HepG2 (cell line): ENCODE measurements around the gene CD4. TPM values are rescaled to one million over a fixed set of nuclear protein-coding genes. Genes with fewer than 3 reads are reported as not detected.

Source experiments
- CSRNP1 ChIP-seq: sonication (generic); formaldehyde crosslinking; IDR thresholded peaks from 2 replicates; pipeline ENCODE4 v1.8.1; 2023; ENCODE audit warnings: mild to moderate bottlenecking, missing genetic modification reagents
- FOXA3 ChIP-seq: IDR thresholded peaks from 2 replicates; pipeline ENCODE4 v1.6.1; 2016; ENCODE audit warnings: missing genetic modification reagents, missing compliant biosample characterization
- KMT2B ChIP-seq: IDR thresholded peaks from 2 replicates; pipeline ENCODE4 v1.6.1; 2016; ENCODE audit warnings: missing genetic modification reagents, missing compliant biosample characterization
- NR2F6 ChIP-seq, 2 experiments: IDR thresholded peaks; 2 replicates each; pipeline ENCODE4 v1.6.1; 2016; ENCODE audit warnings: antibody characterized with exemption in 1 of 2, mild to moderate bottlenecking in 1 of 2
- SIX4 ChIP-seq: sonication (generic); formaldehyde crosslinking; IDR thresholded peaks from 2 replicates; pipeline ENCODE4 v1.4.0; 2020; ENCODE audit warnings: missing genetic modification reagents
- SRSF9 ChIP-seq: fragments of 200-400 bp; formaldehyde crosslinking; IDR thresholded peaks from 2 replicates; pipeline ENCODE4 v1.6.1; 2018; ENCODE audit warnings: borderline replicate concordance, mild to moderate bottlenecking, low read depth, low read length; ENCODE audit not compliant: insufficient read depth, poor library complexity, severe bottlenecking
- ZBTB7A ChIP-seq: sonication (generic); formaldehyde crosslinking; IDR thresholded peaks from 2 replicates; pipeline ENCODE4 v1.8.0; 2022; ENCODE audit warnings: mild to moderate bottlenecking, missing genetic modification reagents
- ZNF234 ChIP-seq: sonication (generic); formaldehyde crosslinking; conservative IDR thresholded peaks from 2 replicates; pipeline ENCODE4 v1.5.1; 2020; ENCODE audit warnings: mild to moderate bottlenecking, missing genetic modification reagents
- ZNF407 ChIP-seq: sonication (generic); formaldehyde crosslinking; IDR thresholded peaks from one replicate; pipeline ENCODE4 v1.5.1; 2020; ENCODE audit warnings: mild to moderate bottlenecking, missing genetic modification reagents; ENCODE audit errors: not compliant biosample characterization
- ZNF446 ChIP-seq: sonication (generic); formaldehyde crosslinking; IDR thresholded peaks from 2 replicates; pipeline ENCODE4 v1.5.0; 2020; ENCODE audit warnings: mild to moderate bottlenecking, missing genetic modification reagents
- ZNF644 ChIP-seq: IDR thresholded peaks from 2 replicates; pipeline ENCODE4 v1.6.1; 2016; ENCODE audit warnings: low read depth
- ZNF652 ChIP-seq: IDR thresholded peaks from 2 replicates; pipeline ENCODE4 v1.6.1; 2016; ENCODE audit warnings: low read depth, borderline replicate concordance
- ZNF687 ChIP-seq: sonication (generic); formaldehyde crosslinking; IDR thresholded peaks from 2 replicates; pipeline ENCODE4 v1.5.1; 2020; ENCODE audit warnings: mild to moderate bottlenecking, missing genetic modification reagents, moderate library complexity
- polyA plus RNA-seq, 8 experiments: library from polyadenylated mRNA; depleted of rRNA in 3 of 8; stranded (reverse) in 7 of 8; unstranded in 1 of 8; fragments of >200 nt; fragmentation: Illumina TruSeq in 4 of 8; extraction: Trizol in 4 of 8; gene quantifications; 2 replicates each; pipeline versions ENCODE4 v1.2.1 to v1.2.3, GENCODE V29; 2011 to 2016; ENCODE audit warnings: low read depth in 4 of 8, missing spikeins in 1 of 8, mixed read lengths in 1 of 8; ENCODE audit not compliant: insufficient read depth in 1 of 8
- total RNA-seq, 5 experiments: library from RNA; depleted of rRNA; stranded (reverse); fragments of >200 nt; fragmentation: Illumina TruSeq; extraction: Trizol; gene quantifications; 2 replicates each; pipeline ENCODE4 v1.2.3, GENCODE V29; 2016; ENCODE audit warnings: low read depth in 1 of 5

CD4 gene
- total and polyA plus RNA-seq, 2 of the 13 experiments (the other 11 are each of a cell fraction or from before 2014, with no cell fraction given) = 0.07 to 0.95 TPM

- TF ChIP-seq ZNF446 (CRISPR knock-in tag) (no peak), FOXA3 (CRISPR knock-in tag) (peak; percentile 48), ZNF652 (CRISPR knock-in tag) (peak; percentile 41; the same call in 1 of the 2 replicates), KMT2B (0 out of 2 replicates have a peak, but pooled peaks have one; percentile 44), SRSF9 (no peak), NR2F6 (IDR thresholded peaks at IDR 0.05) (peak; percentile 59), NR2F6 (CRISPR knock-in tag; IDR thresholded peaks at IDR 0.05) (peak; percentile 75), ZNF234 (CRISPR knock-in tag) (no peak), ZNF407 (CRISPR knock-in tag) (no peak), SIX4 (no peak), CSRNP1 (peak; percentile 31; the same call in 1 of the 2 replicates), ZNF687 (CRISPR knock-in tag) (peak; percentile 98), ZBTB7A (CRISPR knock-in tag) (peak; percentile 88; the same call in 1 of the 2 replicates), ZNF644 (0 out of 2 replicates have a peak, but pooled peaks have one; percentile 26)
These were observed 3.3 kb downstream of the CD4 start (continued) for GRCh38 chr12:6792522-6793201.
